Activated B cell treated with CpG ODN at 0.5 μM for 24 hours (primary cell): ENCODE data around the gene STIM1. TPM values are rescaled to one million over a fixed set of nuclear protein-coding genes. Genes with fewer than 3 reads are reported as not detected.

Experiments used
- ATAC-seq: fragments of 200-7000 bp; cut with Tn5 transposase; one replicate; pipeline ENCODE4 v1.10.0; 2021; ENCODE audit warnings: low read depth, mild to moderate bottlenecking, moderate library complexity
- CTCF ChIA-PET: fragments of 350-600 bp; sonication (Branson Sonifier 250); formaldehyde crosslinking; loops from one replicate; lab custom pipeline; 2021; ENCODE audit warnings: antibody characterized with exemption; lab: Charles Lee
- POLR2A ChIA-PET: fragments of 350-600 bp; sonication (Branson Sonifier 250); formaldehyde crosslinking; loops from one replicate; lab custom pipeline; 2021; ENCODE audit warnings: antibody characterized with exemption; lab: Charles Lee
- DNase-seq: peaks from one replicate; pipeline ENCODE4 v3.0.0; 2022
- H3K27ac Mint-ChIP-seq: one replicate; pipeline ENCODE4 v1.8.0; 2020; ENCODE audit warnings: mixed read lengths
- H3K27me3 Mint-ChIP-seq: one replicate; pipeline ENCODE4 v1.8.0; 2021; ENCODE audit warnings: mixed read lengths
- H3K36me3 Mint-ChIP-seq: one replicate; pipeline ENCODE4 v1.8.0; 2021; ENCODE audit warnings: low read depth, mixed read lengths
- H3K4me1 Mint-ChIP-seq: one replicate; pipeline ENCODE4 v1.8.0; 2021; ENCODE audit warnings: mixed read lengths
- H3K4me3 Mint-ChIP-seq: one replicate; pipeline ENCODE4 v1.8.0; 2020; ENCODE audit warnings: mild to moderate bottlenecking, mixed read lengths
- H3K9me3 Mint-ChIP-seq: one replicate; pipeline ENCODE4 v1.8.0; 2020; ENCODE audit warnings: mixed read lengths
- intact Hi-C: fragments of 100-400 bp; cut with micrococcal nuclease; formaldehyde crosslinking; loops from one replicate; pipeline ENCODE4 v1.15.1; 2024
- total RNA-seq: library from RNA; stranded (reverse); gene quantifications from 2 replicates; pipeline ENCODE4 v1.2.3, GENCODE V29; 2022
- TF ChIP-seq, protein P1 (sequence below): fragments of 200-600 bp; IDR thresholded peaks from one replicate; pipeline ENCODE4 v1.8.0; 2022; ENCODE audit warnings: antibody characterized with exemption, mild to moderate bottlenecking

The STIM1 gene
- total RNA-seq, 1 donor from 2014 or later, result 38.4 TPM

DNA sequence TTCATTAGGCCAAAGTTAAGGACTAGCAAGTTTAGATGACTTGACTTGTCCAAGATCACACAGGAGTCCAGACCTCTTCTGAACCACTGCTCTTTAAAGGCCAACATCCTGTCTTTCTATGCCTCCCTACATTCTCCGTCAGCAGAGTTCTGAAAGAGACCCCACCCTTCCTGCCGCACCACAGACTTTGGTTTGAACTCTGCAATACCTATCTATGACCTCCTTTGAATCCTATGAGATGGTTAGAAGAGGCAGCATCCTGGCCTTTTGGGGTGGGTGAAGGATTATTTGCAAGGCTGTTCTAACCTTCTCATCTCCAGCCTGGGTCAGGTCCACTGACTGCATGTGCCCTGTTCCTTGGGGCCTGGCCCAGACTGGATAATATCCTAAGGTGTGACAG, 234.8 kb downstream of the STIM1 start:
- ATAC-seq (no peak), DNase-seq (no peak)
- TF ChIP-seq, protein P1, sequence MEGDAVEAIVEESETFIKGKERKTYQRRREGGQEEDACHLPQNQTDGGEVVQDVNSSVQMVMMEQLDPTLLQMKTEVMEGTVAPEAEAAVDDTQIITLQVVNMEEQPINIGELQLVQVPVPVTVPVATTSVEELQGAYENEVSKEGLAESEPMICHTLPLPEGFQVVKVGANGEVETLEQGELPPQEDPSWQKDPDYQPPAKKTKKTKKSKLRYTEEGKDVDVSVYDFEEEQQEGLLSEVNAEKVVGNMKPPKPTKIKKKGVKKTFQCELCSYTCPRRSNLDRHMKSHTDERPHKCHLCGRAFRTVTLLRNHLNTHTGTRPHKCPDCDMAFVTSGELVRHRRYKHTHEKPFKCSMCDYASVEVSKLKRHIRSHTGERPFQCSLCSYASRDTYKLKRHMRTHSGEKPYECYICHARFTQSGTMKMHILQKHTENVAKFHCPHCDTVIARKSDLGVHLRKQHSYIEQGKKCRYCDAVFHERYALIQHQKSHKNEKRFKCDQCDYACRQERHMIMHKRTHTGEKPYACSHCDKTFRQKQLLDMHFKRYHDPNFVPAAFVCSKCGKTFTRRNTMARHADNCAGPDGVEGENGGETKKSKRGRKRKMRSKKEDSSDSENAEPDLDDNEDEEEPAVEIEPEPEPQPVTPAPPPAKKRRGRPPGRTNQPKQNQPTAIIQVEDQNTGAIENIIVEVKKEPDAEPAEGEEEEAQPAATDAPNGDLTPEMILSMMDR, result no peak
- peaks cover 26% of the 10 kb centered on the region for H3K4me1 Mint-ChIP-seq
- intact Hi-C loops, result loop anchor here (10.0 kb wide), 1 partner anchor 1035 kb away; the partner anchor contains the start of gene CARS1
- H3K4me3 Mint-ChIP-seq, result no peak overlapping the region
- H3K27me3 Mint-ChIP-seq, result no peaks in the 10 kb centered on the region
- no peaks in the 10 kb centered on the region for H3K9me3 Mint-ChIP-seq
- H3K36me3 Mint-ChIP-seq, result peaks cover 62% of the 10 kb centered on the region
- ChIA-PET CTCF (no interaction called here), POLR2A (no interaction called here)
- H3K27ac Mint-ChIP-seq, result no peak overlapping the region

DNA sequence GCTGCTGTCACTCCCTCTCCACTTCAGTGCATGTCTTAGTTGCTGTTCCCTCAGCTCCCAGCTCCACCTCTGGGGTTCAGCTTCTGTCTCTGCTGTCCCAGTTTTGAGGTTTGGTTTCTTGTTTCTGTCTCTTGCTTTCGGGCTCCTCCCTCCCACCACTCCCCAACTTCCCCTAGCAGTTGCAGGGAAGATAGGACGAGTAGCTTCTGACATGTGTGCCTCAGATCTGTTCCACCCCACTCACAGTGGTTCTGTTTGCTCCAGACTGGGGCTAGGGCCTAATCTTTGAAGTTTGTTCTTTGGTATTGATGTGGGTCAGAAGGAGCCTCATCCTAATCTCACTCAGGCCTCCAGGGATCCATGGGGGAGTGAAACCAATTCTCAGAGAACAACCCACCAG, 236.6 kb downstream of the STIM1 start:
- ATAC-seq (no peak), DNase-seq (no peak)
- intact Hi-C loops, result loop anchor here (10.0 kb wide), 1 partner anchor 1037 kb away; the partner anchor contains the start of gene CARS1
- H3K4me3 Mint-ChIP-seq, result no peak overlapping the region
- H3K4me1 Mint-ChIP-seq, result peaks cover 33% of the 10 kb centered on the region
- CTCF ChIA-PET, result no interaction called here
- TF ChIP-seq, protein P1, result no peak
- peaks cover 49% of the 10 kb centered on the region for H3K36me3 Mint-ChIP-seq
- H3K9me3 Mint-ChIP-seq, result no peaks in the 10 kb centered on the region
- POLR2A ChIA-PET, result no interaction called here
- no peak overlapping the region for H3K27ac Mint-ChIP-seq
- H3K27me3 Mint-ChIP-seq, result no peaks in the 10 kb centered on the region

DNA sequence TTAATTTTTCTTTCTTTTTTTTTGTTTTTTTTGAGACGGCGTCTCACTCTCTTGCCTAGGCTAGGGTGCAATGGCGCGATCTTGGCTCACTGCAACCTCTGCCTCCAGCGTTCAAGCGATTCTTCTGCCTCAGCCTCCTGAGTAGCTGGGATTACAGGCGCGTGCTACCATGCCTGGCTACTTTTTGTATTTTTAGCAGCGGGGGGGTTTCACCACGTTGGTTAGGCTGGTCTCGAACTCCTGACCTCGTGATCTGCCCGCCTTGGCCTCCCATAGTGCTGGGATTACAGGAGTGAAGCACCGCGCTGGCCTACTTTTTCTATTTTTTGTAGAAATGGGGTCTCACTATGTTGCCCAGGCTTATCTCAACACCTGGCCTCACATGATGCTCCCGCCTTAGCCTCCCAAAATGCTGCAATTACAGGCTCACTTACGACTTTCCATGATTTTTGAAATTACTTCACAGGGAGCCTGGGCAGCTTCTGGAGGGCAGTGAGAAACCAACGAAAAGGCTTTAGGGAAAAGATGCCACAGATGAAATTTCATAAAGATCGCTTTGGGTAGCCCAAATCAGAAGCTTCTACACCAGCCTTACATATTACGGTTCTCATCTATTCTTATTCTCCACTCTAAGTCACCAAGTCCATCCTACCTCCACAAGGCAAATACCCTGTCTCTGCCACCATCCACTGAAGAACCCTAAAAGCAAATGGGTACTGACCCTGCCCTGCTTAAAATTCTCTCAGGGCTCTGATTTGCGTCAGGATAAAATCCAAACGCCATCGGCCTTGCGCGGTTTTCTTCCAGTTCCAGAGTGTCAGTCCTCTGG, 238.3 kb downstream of the STIM1 start:
- Mint-ChIP-seq H3K4me1 (peaks cover 36% of the 10 kb centered on the region), H3K4me3 (peak overlapping the region; percentile 96), H3K27ac (peak overlapping the region; percentile 95), H3K27me3 (no peaks in the 10 kb centered on the region), H3K36me3 (peaks cover 34% of the 10 kb centered on the region), H3K9me3 (no peaks in the 10 kb centered on the region)
- ATAC-seq (peak; percentile 4), DNase-seq (no peak)
- ChIA-PET POLR2A (interaction anchor here (1.4 kb wide), 1 partner anchor 239 kb away, joined by 4 read pairs; no protein-coding TSS in a partner anchor), CTCF (interaction anchor here (1.3 kb wide), 1 partner anchor 21 kb away, joined by 6 read pairs; no protein-coding TSS in a partner anchor)
- TF ChIP-seq, protein P1, result no peak
- intact Hi-C loops, result loop anchor here (1.0 to 10.0 kb wide), 3 partner anchors 239 to 1039 kb away; partner anchors contain the start of genes CARS1 and NUP98

DNA sequence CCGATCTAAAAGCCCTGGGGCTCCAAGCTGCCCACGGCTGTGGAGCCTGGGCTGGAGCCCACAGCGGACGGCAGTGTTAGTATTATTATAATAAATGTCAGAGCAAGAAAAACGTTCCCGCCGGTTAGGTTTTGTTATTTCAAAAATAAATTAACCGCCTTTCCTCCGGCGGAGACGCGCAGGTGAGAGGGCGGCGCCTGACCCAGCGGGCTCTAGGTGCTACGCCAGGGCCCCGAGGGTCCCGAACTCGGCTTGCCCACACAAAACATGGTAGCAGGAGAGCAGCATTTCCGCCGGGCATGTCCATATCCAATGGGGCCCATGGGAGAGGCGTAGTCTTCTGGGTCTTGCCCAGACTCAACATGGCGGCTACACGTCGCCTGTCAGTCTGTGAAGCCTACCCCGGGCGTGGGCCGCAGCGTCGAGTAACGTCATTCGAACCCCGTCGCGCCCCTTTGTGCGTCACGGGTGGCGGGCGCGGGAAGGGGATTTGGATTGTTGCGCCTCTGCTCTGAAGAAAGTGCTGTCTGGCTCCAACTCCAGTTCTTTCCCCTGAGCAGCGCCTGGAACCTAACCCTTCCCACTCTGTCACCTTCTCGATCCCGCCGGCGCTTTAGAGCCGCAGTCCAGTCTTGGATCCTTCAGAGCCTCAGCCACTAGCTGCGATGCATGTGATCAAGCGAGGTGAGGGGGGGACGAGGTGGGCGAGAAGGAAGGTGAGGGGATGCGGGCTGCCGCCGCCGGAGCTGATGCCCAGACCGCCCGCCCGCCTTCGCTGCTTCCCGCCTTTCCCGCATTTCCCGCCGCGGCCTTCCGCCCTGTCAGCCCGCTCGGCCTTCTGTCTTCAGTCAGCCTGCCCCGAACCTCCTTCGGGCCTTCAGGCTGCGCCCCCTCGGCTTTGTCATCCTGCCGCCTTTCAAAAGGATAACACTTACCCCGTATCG, 239.2 kb downstream of the STIM1 start, which contains the start of gene RRM1:
RRM1 (plus strand) TSS at position 452 of the 944 bp plus-strand sequence; CDS start at position 666, 214 bp downstream.
- DNase-seq (peak; percentile 89), ATAC-seq (peak; percentile 98)
- peaks cover 28% of the 10 kb centered on the region for H3K36me3 Mint-ChIP-seq
- ChIA-PET POLR2A (interaction anchor here (1.4 kb wide), 1 partner anchor 240 kb away, joined by 4 read pairs; no protein-coding TSS in a partner anchor), CTCF (interaction anchor here (1.0 to 1.3 kb wide), 2 partner anchors 22 to 245 kb away, joined by 4 to 6 read pairs; no protein-coding TSS in a partner anchor)
- H3K4me1 Mint-ChIP-seq, result peaks cover 36% of the 10 kb centered on the region
- peak within 1 kb of the TSS; percentile 95 for H3K27ac Mint-ChIP-seq
- intact Hi-C loops, result loop anchor here (1.0 to 10.0 kb wide), 3 partner anchors 240 to 1040 kb away; partner anchors contain the start of genes CARS1 and NUP98
- H3K4me3 Mint-ChIP-seq, result peak within 1 kb of the TSS; percentile 96
- TF ChIP-seq, protein P1, result no peak
- H3K9me3 Mint-ChIP-seq, result no peaks in the 10 kb centered on the region
- H3K27me3 Mint-ChIP-seq, result no peaks in the 10 kb centered on the region
